Left ventricle myocardium inferior (tissue), 1 donor: ENCODE data around the gene TNIK. TPM values are rescaled to one million over a fixed set of nuclear protein-coding genes. Genes with fewer than 3 reads are reported as not detected.

Source experiments
- DNase-seq: peaks from one replicate; pipeline ENCODE4 v3.0.0-alpha.2; 2020
- H3K27ac ChIP-seq: fragments of 200-600 bp; replicated peaks from 2 replicates; pipeline ENCODE4 v1.8.0; 2021
- H3K27me3 ChIP-seq: fragments of 200-600 bp; 2 replicates; pipeline ENCODE4 v1.8.0; 2021; ENCODE audit warnings: low read depth
- H3K36me3 ChIP-seq: fragments of 200-600 bp; 2 replicates; pipeline ENCODE4 v1.8.0; 2021
- H3K4me1 ChIP-seq: fragments of 200-600 bp; 2 replicates; pipeline ENCODE4 v1.8.0; 2021
- H3K4me3 ChIP-seq: fragments of 200-600 bp; 2 replicates; pipeline ENCODE4 v1.8.0; 2021; ENCODE audit warnings: mild to moderate bottlenecking, moderate library complexity
- H3K9me3 ChIP-seq: fragments of 200-600 bp; replicated peaks from 2 replicates; pipeline ENCODE4 v1.8.0; 2021
- intact Hi-C: fragments of 100-400 bp; cut with micrococcal nuclease; formaldehyde crosslinking; loops from one replicate; pipeline ENCODE4 v1.11.0; 2022
- total RNA-seq: library from RNA; stranded (reverse); fragmentation: NEBNext Ultra II Directional; extraction: Animal tissue kit (Norgen Biotek cat#: 25700); gene quantifications from one replicate; pipeline ENCODE4 v1.2.1, GENCODE V29; 2021
- TF ChIP-seq, protein P1 (sequence below): fragments of 200-600 bp; IDR thresholded peaks from 2 replicates; pipeline ENCODE4 v1.8.0; 2021; ENCODE audit warnings: antibody characterized with exemption, mild to moderate bottlenecking, borderline replicate concordance
- donor health status: DM: no; HTN: yes; CAD: no; lungs with severe emphysema.

TNIK gene
- total RNA-seq, 1 donor from 2014 or later: 28.6 TPM

DNA sequence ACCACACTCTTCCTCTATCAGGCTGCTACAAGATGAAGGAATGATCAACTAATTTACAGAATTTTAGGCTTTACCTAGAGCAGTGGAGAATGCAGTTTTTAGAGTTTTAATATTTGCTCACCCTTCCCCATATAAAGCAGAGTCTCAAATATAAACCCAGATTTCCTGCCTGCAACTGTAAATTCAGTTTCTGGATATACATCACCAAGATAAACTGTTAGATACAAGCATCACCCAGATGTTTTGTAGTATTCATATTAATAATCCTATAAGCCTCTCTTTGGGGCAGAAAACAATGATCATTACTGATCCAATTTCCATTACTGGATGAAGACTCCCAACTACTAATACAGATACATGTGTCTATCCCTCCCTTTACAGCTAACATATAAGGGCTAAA lies 205.9 kb downstream of the TNIK start:
- H3K36me3 ChIP-seq: no peaks in the 10 kb centered on the region
- H3K9me3 ChIP-seq: no peaks in the 10 kb centered on the region
- H3K4me1 ChIP-seq: peaks cover 32% of the 10 kb centered on the region
- no peaks in the 10 kb centered on the region for H3K27me3 ChIP-seq
- DNase-seq: no peak
- intact Hi-C loops: no loop called here
- H3K27ac ChIP-seq: no peak overlapping the region
- H3K4me3 ChIP-seq: no peak overlapping the region
- TF ChIP-seq, protein P1, sequence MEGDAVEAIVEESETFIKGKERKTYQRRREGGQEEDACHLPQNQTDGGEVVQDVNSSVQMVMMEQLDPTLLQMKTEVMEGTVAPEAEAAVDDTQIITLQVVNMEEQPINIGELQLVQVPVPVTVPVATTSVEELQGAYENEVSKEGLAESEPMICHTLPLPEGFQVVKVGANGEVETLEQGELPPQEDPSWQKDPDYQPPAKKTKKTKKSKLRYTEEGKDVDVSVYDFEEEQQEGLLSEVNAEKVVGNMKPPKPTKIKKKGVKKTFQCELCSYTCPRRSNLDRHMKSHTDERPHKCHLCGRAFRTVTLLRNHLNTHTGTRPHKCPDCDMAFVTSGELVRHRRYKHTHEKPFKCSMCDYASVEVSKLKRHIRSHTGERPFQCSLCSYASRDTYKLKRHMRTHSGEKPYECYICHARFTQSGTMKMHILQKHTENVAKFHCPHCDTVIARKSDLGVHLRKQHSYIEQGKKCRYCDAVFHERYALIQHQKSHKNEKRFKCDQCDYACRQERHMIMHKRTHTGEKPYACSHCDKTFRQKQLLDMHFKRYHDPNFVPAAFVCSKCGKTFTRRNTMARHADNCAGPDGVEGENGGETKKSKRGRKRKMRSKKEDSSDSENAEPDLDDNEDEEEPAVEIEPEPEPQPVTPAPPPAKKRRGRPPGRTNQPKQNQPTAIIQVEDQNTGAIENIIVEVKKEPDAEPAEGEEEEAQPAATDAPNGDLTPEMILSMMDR: no peak

- no peak for DNase-seq
- Histone ChIP-seq H3K9me3 (no peaks in the 10 kb centered on the region), H3K4me3 (no peak overlapping the region), H3K27me3 (no peaks in the 10 kb centered on the region), H3K4me1 (peaks cover 8% of the 10 kb centered on the region), H3K27ac (no peak overlapping the region), H3K36me3 (no peaks in the 10 kb centered on the region)
- TF ChIP-seq, protein P1: no peak
- intact Hi-C loops: no loop called here
Measured at GRCh38 chr3:171251835-171252234, 208.4 kb downstream of the TNIK start.

DNA sequence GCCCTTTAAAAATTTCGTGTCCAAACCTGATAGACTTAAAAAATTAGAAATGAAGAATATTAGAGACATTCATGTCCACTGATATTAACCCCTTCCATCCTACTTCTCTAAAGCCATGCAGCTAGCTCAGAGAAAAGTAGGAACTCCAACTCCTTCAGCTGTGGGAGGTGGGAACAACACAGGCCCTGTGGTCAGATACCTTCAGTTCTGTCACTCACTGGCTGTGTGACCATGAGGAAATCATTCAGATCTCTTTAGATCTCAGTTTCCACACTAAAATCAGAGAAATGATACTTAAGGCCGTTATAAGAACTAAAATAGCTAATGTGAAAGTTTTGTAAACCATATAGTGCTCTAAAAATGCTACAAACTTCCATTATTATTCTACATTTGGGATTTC lies 209.8 kb downstream of the TNIK start:
- H3K9me3 ChIP-seq: no peaks in the 10 kb centered on the region
- intact Hi-C loops: no loop called here
- no peaks in the 10 kb centered on the region for H3K4me1 ChIP-seq
- H3K27me3 ChIP-seq: no peaks in the 10 kb centered on the region
- H3K27ac ChIP-seq: no peak overlapping the region
- TF ChIP-seq, protein P1: no peak
- H3K36me3 ChIP-seq: no peaks in the 10 kb centered on the region
- no peak for DNase-seq
- H3K4me3 ChIP-seq: no peak overlapping the region

GRCh38 chr3:171249245-171249644 lies 211.0 kb downstream of the TNIK start:
- Histone ChIP-seq H3K4me3 (no peak overlapping the region), H3K36me3 (no peaks in the 10 kb centered on the region), H3K27ac (no peak overlapping the region), H3K4me1 (no peaks in the 10 kb centered on the region), H3K27me3 (no peaks in the 10 kb centered on the region), H3K9me3 (no peaks in the 10 kb centered on the region)
- TF ChIP-seq, protein P1: no peak
- intact Hi-C loops: no loop called here
- DNase-seq: no peak

- no peaks in the 10 kb centered on the region for H3K27me3 ChIP-seq
- TF ChIP-seq, protein P1: no peak
- H3K9me3 ChIP-seq: no peaks in the 10 kb centered on the region
- no peak overlapping the region for H3K27ac ChIP-seq
- intact Hi-C loops: no loop called here
- no peak for DNase-seq
- H3K4me3 ChIP-seq: no peak overlapping the region
- H3K36me3 ChIP-seq: no peaks in the 10 kb centered on the region
- H3K4me1 ChIP-seq: no peaks in the 10 kb centered on the region
Measured at GRCh38 chr3:171248426-171249111, 211.6 kb downstream of the TNIK start.
